ENCODE results near the gene RDH11. TPM values are rescaled to one million over a fixed set of nuclear protein-coding genes. Genes with fewer than 3 reads are reported as not detected.
"Not testable (repeated sequence)": the region's sequence is repeated elsewhere in the genome, so short reads cannot be mapped to it uniquely, and the experiment has no call there.

The RDH11 gene
- total and polyA plus RNA-seq, 3 experiments from 2014 or later = 45.1 to 73.4 (median 47.8) TPM

GRCh38 chr14:67729072-67729885 is 33.7 kb upstream of the RDH11 start:
- ChIA-PET CTCF (no interaction called here), POLR2A (no interaction called here)
- no peak overlapping the region for H3K4me3 Mint-ChIP-seq
- no peak overlapping the region for H3K27ac ChIP-seq (ENCODE audit: low read depth, low read length)
- H3K36me3 ChIP-seq (ENCODE audit: insufficient read depth, low read length) = no peaks in the 10 kb centered on the region
- no peak for DNase-seq
- no peak overlapping the region for H3K27ac Mint-ChIP-seq
- peaks cover 7% of the 10 kb centered on the region for H3K27me3 ChIP-seq (ENCODE audit: insufficient read depth, low read length, poor library complexity, severe bottlenecking)
- peaks cover 0 to 6% (median 0%) of the 10 kb centered on the region in 3 donors for H3K36me3 Mint-ChIP-seq
- H3K4me1 ChIP-seq (ENCODE audit: insufficient read depth, low read length) = no peaks in the 10 kb centered on the region
- peaks cover 7 to 16% of the 10 kb centered on the region in 2 donors for H3K27me3 Mint-ChIP-seq
- no peaks in the 10 kb centered on the region for H3K9me3 ChIP-seq (ENCODE audit: low read length)
- no peak overlapping the region for H3K4me3 ChIP-seq (ENCODE audit: low read length)
- H3K4me1 Mint-ChIP-seq = no peaks in the 10 kb centered on the region
- no peaks in the 10 kb centered on the region for H3K9me3 Mint-ChIP-seq

DNA sequence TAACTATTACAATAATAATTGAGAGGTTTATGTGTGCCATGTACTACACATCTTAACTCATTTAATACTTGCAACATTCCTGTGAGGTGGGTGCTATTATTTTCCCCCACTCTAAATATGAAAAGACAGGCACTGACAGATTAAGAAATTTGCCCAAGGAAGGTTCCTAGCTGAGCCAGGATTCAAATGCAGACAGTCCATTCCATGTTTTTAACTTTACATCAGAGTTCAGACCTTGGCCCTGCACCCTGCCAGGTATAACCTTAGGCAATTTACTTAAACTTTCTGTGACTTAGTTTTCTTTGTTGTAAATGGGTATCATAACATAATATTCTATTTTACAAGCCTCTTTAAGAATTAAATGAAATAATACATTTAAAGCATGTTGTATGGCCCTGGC is 32.7 kb upstream of the RDH11 start:
- no peaks in the 10 kb centered on the region for H3K36me3 ChIP-seq (ENCODE audit: insufficient read depth, low read length)
- ChIA-PET CTCF (no interaction called here), POLR2A (no interaction called here)
- H3K27ac Mint-ChIP-seq = no peak overlapping the region
- H3K27ac ChIP-seq (ENCODE audit: low read depth, low read length) = no peak overlapping the region
- no peaks in the 10 kb centered on the region for H3K9me3 ChIP-seq (ENCODE audit: low read length)
- peaks cover 0 to 6% (median 0%) of the 10 kb centered on the region in 3 donors for H3K36me3 Mint-ChIP-seq
- H3K9me3 Mint-ChIP-seq = no peaks in the 10 kb centered on the region
- H3K4me3 Mint-ChIP-seq = no peak overlapping the region
- peaks cover 9 to 26% of the 10 kb centered on the region in 2 donors for H3K27me3 Mint-ChIP-seq
- no peaks in the 10 kb centered on the region for H3K4me1 ChIP-seq (ENCODE audit: insufficient read depth, low read length)
- H3K27me3 ChIP-seq (ENCODE audit: insufficient read depth, low read length, poor library complexity, severe bottlenecking) = peaks cover 14% of the 10 kb centered on the region
- H3K4me3 ChIP-seq (ENCODE audit: low read length) = no peak overlapping the region
- no peaks in the 10 kb centered on the region for H3K4me1 Mint-ChIP-seq
- DNase-seq = no peak

DNA sequence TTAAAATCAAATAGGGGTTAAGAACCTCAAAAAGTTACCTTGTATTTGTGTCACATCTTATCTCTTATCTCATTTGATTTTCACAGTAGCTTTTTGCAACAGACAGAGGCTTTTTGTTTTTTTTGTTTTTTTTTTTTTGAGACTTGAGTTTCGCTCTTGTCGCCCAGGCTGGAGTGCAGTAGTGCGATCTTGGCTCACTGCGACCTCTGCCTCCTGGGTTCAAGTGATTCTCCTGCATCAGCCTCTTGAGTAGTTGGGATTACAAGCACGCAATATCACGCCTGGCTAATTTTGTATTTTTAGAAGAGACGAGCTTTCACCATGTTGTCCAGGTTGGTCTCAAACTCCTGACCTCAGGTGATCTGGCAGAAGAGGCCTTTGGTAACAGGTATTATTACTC is 31.8 kb upstream of the RDH11 start:
- Histone ChIP-seq H3K27ac (ENCODE audit: low read depth, low read length) (no peak overlapping the region), H3K36me3 (ENCODE audit: insufficient read depth, low read length) (no peaks in the 10 kb centered on the region), H3K4me1 (ENCODE audit: insufficient read depth, low read length) (no peaks in the 10 kb centered on the region), H3K27me3 (ENCODE audit: insufficient read depth, low read length, poor library complexity, severe bottlenecking) (peaks cover 14% of the 10 kb centered on the region), H3K4me3 (ENCODE audit: low read length) (no peak overlapping the region), H3K9me3 (ENCODE audit: low read length) (no peaks in the 10 kb centered on the region)
- Mint-ChIP-seq H3K9me3 (no peaks in the 10 kb centered on the region), H3K27me3 (peaks cover 16 to 34% of the 10 kb centered on the region in 2 donors), H3K4me3 (no peak overlapping the region), H3K4me1 (peaks cover 3 to 7% (median 4%) of the 10 kb centered on the region in 3 donors), H3K27ac (no peak overlapping the region), H3K36me3 (peaks cover 0 to 6% (median 0%) of the 10 kb centered on the region in 3 donors)
- ChIA-PET POLR2A (no interaction called here), CTCF (interaction anchor here (1.4 kb wide), 1 partner anchor 16 kb away, joined by 4 read pairs; no protein-coding TSS in a partner anchor)
- no peak for DNase-seq

DNA sequence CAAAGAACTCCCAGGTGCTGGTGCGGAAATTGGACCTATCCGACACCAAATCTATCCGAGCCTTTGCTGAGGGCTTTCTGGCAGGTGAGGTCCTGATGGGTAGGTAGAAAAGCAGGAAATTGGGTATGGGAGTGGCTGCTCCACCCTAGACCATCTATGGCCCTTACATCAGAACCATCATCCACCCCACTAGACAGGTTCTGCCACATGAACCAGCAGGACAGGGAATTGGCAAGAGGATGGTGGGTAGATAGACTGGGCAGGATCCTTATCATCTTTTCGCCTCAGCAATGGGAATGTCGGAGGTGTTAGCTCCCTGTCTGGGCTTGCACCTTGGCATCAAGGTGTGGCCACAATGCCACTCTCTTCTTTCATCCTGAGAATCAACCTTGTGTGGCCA is 29.6 kb upstream of the RDH11 start:
- Histone ChIP-seq H3K4me1 (ENCODE audit: insufficient read depth, low read length) (no peaks in the 10 kb centered on the region), H3K27ac (ENCODE audit: low read depth, low read length) (no peak overlapping the region), H3K36me3 (ENCODE audit: insufficient read depth, low read length) (no peaks in the 10 kb centered on the region), H3K27me3 (ENCODE audit: insufficient read depth, low read length, poor library complexity, severe bottlenecking) (peaks cover 14% of the 10 kb centered on the region), H3K9me3 (ENCODE audit: low read length) (no peaks in the 10 kb centered on the region), H3K4me3 (ENCODE audit: low read length) (no peak overlapping the region)
- H3K27ac Mint-ChIP-seq = no peak overlapping the region
- no peaks in the 10 kb centered on the region for H3K9me3 Mint-ChIP-seq
- ChIA-PET POLR2A (no interaction called here), CTCF (no interaction called here)
- peaks cover 0 to 6% (median 0%) of the 10 kb centered on the region in 3 donors for H3K36me3 Mint-ChIP-seq
- DNase-seq = no peak
- H3K27me3 Mint-ChIP-seq = peaks cover 16 to 45% of the 10 kb centered on the region in 2 donors
- peaks cover 3 to 10% (median 5%) of the 10 kb centered on the region in 3 donors for H3K4me1 Mint-ChIP-seq
- no peak overlapping the region for H3K4me3 Mint-ChIP-seq

- H3K9me3 Mint-ChIP-seq = no peaks in the 10 kb centered on the region
- no peak overlapping the region for H3K27ac ChIP-seq (ENCODE audit: low read depth, low read length)
- peaks cover 14% of the 10 kb centered on the region for H3K27me3 ChIP-seq (ENCODE audit: insufficient read depth, low read length, poor library complexity, severe bottlenecking)
- no peak overlapping the region for H3K4me3 Mint-ChIP-seq
- H3K36me3 ChIP-seq (ENCODE audit: insufficient read depth, low read length) = no peaks in the 10 kb centered on the region
- H3K4me3 ChIP-seq (ENCODE audit: low read length) = no peak overlapping the region
- no peak for DNase-seq
- H3K27ac Mint-ChIP-seq = peak overlapping the region in 1 of 8 donors; percentile 40
- H3K36me3 Mint-ChIP-seq = no peaks in the 10 kb centered on the region
- H3K27me3 Mint-ChIP-seq = peaks cover 16 to 50% of the 10 kb centered on the region in 2 donors
- no peaks in the 10 kb centered on the region for H3K9me3 ChIP-seq (ENCODE audit: low read length)
- peaks cover 3 to 10% (median 5%) of the 10 kb centered on the region in 3 donors for H3K4me1 Mint-ChIP-seq
- ChIA-PET CTCF (no interaction called here), POLR2A (no interaction called here)
- no peaks in the 10 kb centered on the region for H3K4me1 ChIP-seq (ENCODE audit: insufficient read depth, low read length)
Measured at GRCh38 chr14:67722293-67722692, 26.7 kb upstream of the RDH11 start.

GRCh38 chr14:67721875-67722274 is 26.3 kb upstream of the RDH11 start:
- H3K4me1 ChIP-seq (ENCODE audit: insufficient read depth, low read length) = no peaks in the 10 kb centered on the region
- POLR2A ChIA-PET = no interaction called here
- Mint-ChIP-seq H3K4me1 (peaks cover 3 to 10% (median 5%) of the 10 kb centered on the region in 3 donors), H3K27me3 (peaks cover 16 to 50% of the 10 kb centered on the region in 2 donors), H3K9me3 (no peaks in the 10 kb centered on the region), H3K4me3 (no peak overlapping the region), H3K27ac (no peak overlapping the region), H3K36me3 (no peaks in the 10 kb centered on the region)
- H3K27ac ChIP-seq (ENCODE audit: low read depth, low read length) = no peak overlapping the region
- peaks cover 14% of the 10 kb centered on the region for H3K27me3 ChIP-seq (ENCODE audit: insufficient read depth, low read length, poor library complexity, severe bottlenecking)
- CTCF ChIA-PET = no interaction called here
- H3K4me3 ChIP-seq (ENCODE audit: low read length) = no peak overlapping the region
- no peak for DNase-seq
- H3K36me3 ChIP-seq (ENCODE audit: insufficient read depth, low read length) = no peaks in the 10 kb centered on the region
- no peaks in the 10 kb centered on the region for H3K9me3 ChIP-seq (ENCODE audit: low read length)

GRCh38 chr14:67719866-67720265 is 24.3 kb upstream of the RDH11 start:
- H3K27me3 Mint-ChIP-seq = peaks cover 14 to 38% of the 10 kb centered on the region in 2 donors
- Histone ChIP-seq H3K36me3 (ENCODE audit: insufficient read depth, low read length) (no peaks in the 10 kb centered on the region), H3K4me3 (ENCODE audit: low read length) (no peak overlapping the region), H3K4me1 (ENCODE audit: insufficient read depth, low read length) (no peaks in the 10 kb centered on the region), H3K27me3 (ENCODE audit: insufficient read depth, low read length, poor library complexity, severe bottlenecking) (peaks cover 9% of the 10 kb centered on the region), H3K27ac (ENCODE audit: low read depth, low read length) (no peak overlapping the region), H3K9me3 (ENCODE audit: low read length) (no peaks in the 10 kb centered on the region)
- H3K36me3 Mint-ChIP-seq = no peaks in the 10 kb centered on the region
- ChIA-PET POLR2A (no interaction called here), CTCF (no interaction called here)
- H3K4me1 Mint-ChIP-seq = peaks cover 3 to 10% (median 5%) of the 10 kb centered on the region in 3 donors
- H3K4me3 Mint-ChIP-seq = no peak overlapping the region
- no peaks in the 10 kb centered on the region for H3K9me3 Mint-ChIP-seq
- H3K27ac Mint-ChIP-seq = no peak overlapping the region
- DNase-seq = no peak

- H3K4me1 ChIP-seq (ENCODE audit: insufficient read depth, low read length); H3K27me3 ChIP-seq (ENCODE audit: insufficient read depth, low read length, poor library complexity, severe bottlenecking); H3K36me3 ChIP-seq (ENCODE audit: insufficient read depth, low read length); H3K4me3 ChIP-seq (ENCODE audit: low read length); H3K9me3 ChIP-seq (ENCODE audit: low read length); H3K4me3 Mint-ChIP-seq; H3K9me3 Mint-ChIP-seq; POLR2A ChIA-PET; DNase-seq; CTCF ChIA-PET; H3K27ac Mint-ChIP-seq; H3K36me3 Mint-ChIP-seq; H3K27ac ChIP-seq (ENCODE audit: low read depth, low read length): not testable (repeated sequence)
- peaks cover 9 to 35% of the 10 kb centered on the region in 2 donors for H3K27me3 Mint-ChIP-seq
- peaks cover 3 to 10% (median 5%) of the 10 kb centered on the region in 3 donors for H3K4me1 Mint-ChIP-seq
Measured at GRCh38 chr14:67719385-67719784, 23.8 kb upstream of the RDH11 start.
